Retinal pigment epithelial cell (primary cell): ENCODE measurements around the gene TOR2A.

Experiments used
- DNase-seq: peaks from one replicate; pipeline ENCODE4 v3.0.0-alpha.2; 2010; ENCODE audit warnings: low read depth
- H3K4me3 ChIP-seq: 2 replicates; pipeline ENCODE4 v1.5.1; 2011; ENCODE audit warnings: mild to moderate bottlenecking, low read length, control low read depth, moderate library complexity
- TF ChIP-seq, protein P1 (sequence below): conservative IDR thresholded peaks from 2 replicates; pipeline ENCODE4 v1.5.1; 2011; ENCODE audit warnings: low read depth, low read length, control low read depth, inconsistent platforms

TOR2A gene

DNA sequence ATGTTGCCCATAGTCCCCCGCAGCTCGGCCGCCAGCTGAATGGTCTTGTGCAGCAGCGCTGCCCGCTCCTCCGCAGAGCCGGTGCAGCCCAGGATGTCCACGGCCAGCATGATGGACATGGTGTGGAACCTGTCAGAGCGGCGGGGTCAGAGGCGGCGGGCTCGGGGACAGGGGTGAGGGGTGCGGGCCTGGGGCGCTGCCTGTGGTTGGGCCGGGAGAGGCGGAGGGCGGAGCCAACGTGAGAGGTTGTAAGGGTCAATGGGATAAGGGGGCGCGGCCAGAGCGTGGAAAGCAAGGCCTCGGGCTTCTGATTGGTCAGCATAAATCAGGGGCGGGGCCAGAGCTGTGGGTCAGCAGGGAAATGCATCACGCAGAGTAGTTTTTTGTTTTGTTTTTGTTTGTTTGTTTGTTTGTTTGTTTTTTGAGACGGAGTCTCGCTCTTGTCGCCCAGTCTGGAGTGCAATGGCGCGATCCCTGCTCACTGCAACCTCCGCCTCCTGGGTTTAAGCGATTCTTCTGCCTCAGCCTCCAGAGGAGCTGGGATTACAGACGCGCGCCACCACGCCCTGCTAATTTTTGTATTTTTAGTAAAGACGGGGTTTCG, 6.8 kb upstream of the TOR2A start:
- peak overlapping the region; percentile 54 for H3K4me3 ChIP-seq
- DNase-seq = peak; percentile 19
- TF ChIP-seq, protein P1, sequence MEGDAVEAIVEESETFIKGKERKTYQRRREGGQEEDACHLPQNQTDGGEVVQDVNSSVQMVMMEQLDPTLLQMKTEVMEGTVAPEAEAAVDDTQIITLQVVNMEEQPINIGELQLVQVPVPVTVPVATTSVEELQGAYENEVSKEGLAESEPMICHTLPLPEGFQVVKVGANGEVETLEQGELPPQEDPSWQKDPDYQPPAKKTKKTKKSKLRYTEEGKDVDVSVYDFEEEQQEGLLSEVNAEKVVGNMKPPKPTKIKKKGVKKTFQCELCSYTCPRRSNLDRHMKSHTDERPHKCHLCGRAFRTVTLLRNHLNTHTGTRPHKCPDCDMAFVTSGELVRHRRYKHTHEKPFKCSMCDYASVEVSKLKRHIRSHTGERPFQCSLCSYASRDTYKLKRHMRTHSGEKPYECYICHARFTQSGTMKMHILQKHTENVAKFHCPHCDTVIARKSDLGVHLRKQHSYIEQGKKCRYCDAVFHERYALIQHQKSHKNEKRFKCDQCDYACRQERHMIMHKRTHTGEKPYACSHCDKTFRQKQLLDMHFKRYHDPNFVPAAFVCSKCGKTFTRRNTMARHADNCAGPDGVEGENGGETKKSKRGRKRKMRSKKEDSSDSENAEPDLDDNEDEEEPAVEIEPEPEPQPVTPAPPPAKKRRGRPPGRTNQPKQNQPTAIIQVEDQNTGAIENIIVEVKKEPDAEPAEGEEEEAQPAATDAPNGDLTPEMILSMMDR = no peak

DNA sequence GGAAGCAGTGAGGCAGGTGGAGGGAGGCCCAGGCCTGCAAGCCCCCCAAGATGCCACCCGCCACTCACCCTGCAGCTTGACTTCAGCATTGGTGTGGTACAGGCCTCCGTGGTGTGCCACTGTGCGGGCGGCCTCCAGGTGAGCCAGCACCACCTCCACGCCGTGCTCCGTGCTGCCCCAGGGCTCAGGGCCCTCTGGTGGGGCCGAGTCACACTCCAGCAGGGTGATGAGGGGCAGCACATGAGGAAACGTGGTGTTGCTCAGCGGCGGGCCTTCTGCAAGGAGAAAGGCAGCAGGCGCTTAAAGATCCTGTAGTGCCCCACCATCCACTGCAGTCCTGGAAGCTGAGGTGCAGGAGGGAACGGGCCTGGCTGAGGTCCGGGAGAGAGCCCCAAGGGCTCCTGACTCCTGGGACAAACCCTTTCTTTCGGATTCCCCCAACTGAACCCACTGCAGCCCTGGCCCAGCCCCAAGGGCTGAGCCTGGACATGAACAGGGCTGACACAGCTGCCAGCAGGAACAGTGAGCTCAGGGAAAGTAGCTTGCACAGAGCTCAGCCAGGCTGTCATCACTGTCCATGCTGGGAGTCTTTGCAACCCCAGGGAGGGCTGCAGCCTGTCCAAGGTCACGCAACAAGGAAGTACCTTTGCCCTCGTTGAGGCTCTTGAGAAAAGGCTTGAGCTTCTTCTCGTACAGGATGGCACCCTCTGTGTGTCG, 4.7 kb upstream of the TOR2A start:
- no peak overlapping the region for H3K4me3 ChIP-seq
- TF ChIP-seq, protein P1 = no peak
- DNase-seq = no peak

- TF ChIP-seq, protein P1 = no peak
- H3K4me3 ChIP-seq = no peak overlapping the region
- DNase-seq = no peak
Measured at GRCh38 chr9:127738666-127739065, 3.6 kb upstream of the TOR2A start.

- TF ChIP-seq, protein P1 = no peak
- no peak overlapping the region for H3K4me3 ChIP-seq
Measured at GRCh38 chr9:127735530-127736185, 564 bp upstream of the TOR2A start.

GRCh38 chr9:127734247-127734746, 797 bp downstream of the TOR2A start:
- TF ChIP-seq, protein P1 = no peak
- no peak for DNase-seq
- H3K4me3 ChIP-seq = peak overlapping the region; percentile 70

More at GRCh38 chr9:127735530-127736185, 564 bp upstream of the TOR2A start:
- no peak for DNase-seq

DNA sequence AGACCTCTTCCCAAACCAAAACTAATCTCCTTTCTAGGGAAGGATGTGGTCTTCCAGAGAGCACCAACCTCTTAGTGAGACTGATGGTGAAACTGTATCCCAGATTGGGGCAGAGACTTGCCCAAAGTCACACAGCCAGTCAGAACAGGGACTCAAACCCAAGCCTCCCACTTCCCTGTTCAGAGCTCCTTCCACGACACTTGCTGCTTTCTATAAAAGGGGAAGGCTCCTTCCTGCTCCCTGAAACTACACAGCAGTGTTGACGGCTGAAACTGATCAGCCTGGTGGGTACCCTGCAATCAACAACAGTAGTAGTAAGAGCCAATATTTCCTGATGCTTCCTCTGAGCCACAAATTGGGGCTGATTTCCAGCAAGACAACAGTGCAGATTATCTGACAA, 1.5 kb downstream of the TOR2A start:
- TF ChIP-seq, protein P1 = no peak
- no peak for DNase-seq
- no peak overlapping the region for H3K4me3 ChIP-seq
